Dedifferentiated amniotic fluid mesenchymal stem cell (primary cell): ENCODE results near the gene FOXO1.

Experiments used
- DNase-seq: peaks from one replicate; pipeline ENCODE4 v3.0.0-alpha.2; 2016; ENCODE audit errors: extremely low spot score

Gene FOXO1

DNA sequence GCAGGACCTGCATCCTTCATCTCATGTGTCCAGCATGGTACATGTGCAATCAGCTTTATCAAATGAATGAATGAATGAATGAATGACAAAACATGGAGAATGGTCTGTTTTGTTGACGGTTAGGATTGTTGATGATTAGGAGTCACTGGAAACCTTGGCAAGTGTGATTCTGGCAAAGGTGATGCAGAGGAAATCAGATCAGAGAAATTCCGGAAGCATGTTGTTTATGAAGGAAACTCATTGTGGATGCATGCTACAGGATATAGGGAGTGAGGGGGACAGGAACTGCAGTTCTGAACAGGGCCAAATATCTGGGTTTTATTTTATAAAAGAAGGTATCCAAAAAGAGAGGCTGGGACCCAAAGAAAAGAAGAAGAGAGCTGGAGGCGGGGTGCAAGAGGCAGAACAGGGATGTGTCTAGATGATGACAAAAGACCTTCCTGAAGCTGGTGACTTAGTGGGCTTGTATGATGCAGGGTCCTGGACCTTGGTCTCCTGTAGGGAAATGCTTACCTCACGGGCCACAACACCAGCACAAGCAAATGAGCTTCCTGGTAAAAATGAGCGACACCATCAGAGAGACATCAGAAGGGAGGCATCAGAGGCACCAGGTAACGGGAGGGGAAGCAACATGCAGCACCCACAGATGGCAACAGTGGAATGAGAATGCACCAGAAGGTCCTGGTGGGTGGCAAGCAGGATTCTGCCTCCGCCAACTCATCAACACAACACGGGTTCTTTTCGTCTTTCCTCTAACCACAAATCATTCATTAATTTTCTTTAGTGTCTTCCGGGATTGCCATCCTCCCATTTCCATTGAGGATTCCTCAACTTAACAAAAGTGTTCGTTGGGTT is 159.6 kb downstream of the FOXO1 start:
- DNase-seq: no peak
